ENCODE results near the gene CWF19L1.

Gene CWF19L1

DNA sequence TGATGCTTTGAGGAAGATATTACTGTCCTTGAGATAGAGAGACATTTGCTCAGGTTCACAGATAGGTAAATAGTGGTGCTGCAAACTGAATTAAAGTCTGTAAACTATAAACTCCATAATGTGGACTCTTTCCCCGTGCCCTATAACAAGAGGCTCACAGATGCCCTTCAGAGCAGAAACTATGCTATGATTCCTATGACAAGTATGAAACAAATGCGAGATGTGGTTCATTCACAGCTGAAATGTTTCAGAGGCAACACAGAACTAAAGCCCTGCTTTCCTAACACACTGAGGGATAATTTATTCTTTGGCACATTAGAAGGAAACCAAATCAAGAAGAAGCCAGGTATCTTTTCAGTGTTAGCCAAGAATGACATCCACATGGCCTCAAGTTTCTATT is 51.4 kb downstream of the CWF19L1 start:
- H3K36me3 ChIP-seq (ENCODE audit: control insufficient read depth, insufficient read depth, low read length): peaks cover 9% of the 10 kb centered on the region

DNA sequence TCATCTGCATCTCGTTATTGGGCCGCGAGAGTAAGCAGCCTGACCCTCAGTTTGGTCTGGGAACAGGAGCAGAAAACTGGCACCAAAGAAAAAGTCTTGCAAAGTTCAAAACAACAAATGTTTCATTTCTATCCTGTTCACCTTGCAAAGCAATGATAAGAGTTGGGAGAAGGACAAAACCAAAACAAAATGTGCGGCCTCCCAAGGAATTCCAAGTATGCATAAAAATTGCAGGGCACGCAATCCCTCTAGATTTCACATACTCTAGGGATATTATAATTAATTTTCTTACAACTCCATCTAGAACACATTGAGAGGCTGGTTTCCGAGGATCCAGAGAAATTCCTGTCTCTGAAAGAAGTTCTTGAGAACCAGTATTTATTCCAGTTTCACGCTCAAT is 58.1 kb downstream of the CWF19L1 start:
- Histone ChIP-seq H3K27me3 (replicated peaks; ENCODE audit: control insufficient read depth, insufficient read depth, low read length) (no peaks in the 10 kb centered on the region), H3K36me3 (ENCODE audit: control insufficient read depth, insufficient read depth, low read length) (peaks cover 2% of the 10 kb centered on the region), H3K4me3 (replicated peaks; ENCODE audit: low read depth, low read length) (no peak overlapping the region)
- TF ChIP-seq, protein P1, sequence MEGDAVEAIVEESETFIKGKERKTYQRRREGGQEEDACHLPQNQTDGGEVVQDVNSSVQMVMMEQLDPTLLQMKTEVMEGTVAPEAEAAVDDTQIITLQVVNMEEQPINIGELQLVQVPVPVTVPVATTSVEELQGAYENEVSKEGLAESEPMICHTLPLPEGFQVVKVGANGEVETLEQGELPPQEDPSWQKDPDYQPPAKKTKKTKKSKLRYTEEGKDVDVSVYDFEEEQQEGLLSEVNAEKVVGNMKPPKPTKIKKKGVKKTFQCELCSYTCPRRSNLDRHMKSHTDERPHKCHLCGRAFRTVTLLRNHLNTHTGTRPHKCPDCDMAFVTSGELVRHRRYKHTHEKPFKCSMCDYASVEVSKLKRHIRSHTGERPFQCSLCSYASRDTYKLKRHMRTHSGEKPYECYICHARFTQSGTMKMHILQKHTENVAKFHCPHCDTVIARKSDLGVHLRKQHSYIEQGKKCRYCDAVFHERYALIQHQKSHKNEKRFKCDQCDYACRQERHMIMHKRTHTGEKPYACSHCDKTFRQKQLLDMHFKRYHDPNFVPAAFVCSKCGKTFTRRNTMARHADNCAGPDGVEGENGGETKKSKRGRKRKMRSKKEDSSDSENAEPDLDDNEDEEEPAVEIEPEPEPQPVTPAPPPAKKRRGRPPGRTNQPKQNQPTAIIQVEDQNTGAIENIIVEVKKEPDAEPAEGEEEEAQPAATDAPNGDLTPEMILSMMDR (IDR thresholded peaks at IDR 0.05; ENCODE audit: insufficient read depth, low read length, poor library complexity, severe bottlenecking): no peak
- DNase-seq (ENCODE audit: extremely low read depth, insufficient read length): no peak

More for the DNA sequence above, 51.4 kb downstream of the CWF19L1 start:
- TF ChIP-seq, protein P1 (IDR thresholded peaks at IDR 0.05; ENCODE audit: insufficient read depth, low read length, poor library complexity, severe bottlenecking): no peak
- no peaks in the 10 kb centered on the region for H3K27me3 ChIP-seq (replicated peaks; ENCODE audit: control insufficient read depth, insufficient read depth, low read length)
- DNase-seq (ENCODE audit: extremely low read depth, insufficient read length): no peak
- no peak overlapping the region for H3K4me3 ChIP-seq (replicated peaks; ENCODE audit: low read depth, low read length)

DNA sequence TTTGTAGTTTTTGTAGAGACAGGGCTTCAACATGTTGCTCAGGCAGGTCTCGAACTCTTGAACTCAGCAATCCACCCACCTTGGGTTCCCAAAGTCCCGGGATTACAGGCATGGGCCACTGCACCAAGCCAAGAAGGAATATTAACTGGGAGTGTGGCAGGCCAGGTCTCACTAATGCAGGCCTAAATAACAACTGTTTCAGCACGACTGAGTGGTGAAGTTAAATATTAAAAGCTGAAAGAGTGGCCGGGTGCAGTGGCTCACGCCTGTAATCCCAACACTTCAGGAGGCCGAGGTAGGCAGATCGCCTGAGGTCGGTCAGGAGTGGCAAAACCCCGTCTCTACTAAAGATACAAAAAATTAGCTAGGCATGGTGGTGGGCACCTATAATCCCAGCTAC is 59.2 kb downstream of the CWF19L1 start:
- H3K4me3 ChIP-seq (replicated peaks; ENCODE audit: low read depth, low read length): no peak overlapping the region
- TF ChIP-seq, protein P1 (IDR thresholded peaks at IDR 0.05; ENCODE audit: insufficient read depth, low read length, poor library complexity, severe bottlenecking): no peak
- H3K36me3 ChIP-seq (ENCODE audit: control insufficient read depth, insufficient read depth, low read length): peaks cover 3% of the 10 kb centered on the region
- DNase-seq (ENCODE audit: extremely low read depth, insufficient read length): no peak
- H3K27me3 ChIP-seq (replicated peaks; ENCODE audit: control insufficient read depth, insufficient read depth, low read length): no peaks in the 10 kb centered on the region

DNA sequence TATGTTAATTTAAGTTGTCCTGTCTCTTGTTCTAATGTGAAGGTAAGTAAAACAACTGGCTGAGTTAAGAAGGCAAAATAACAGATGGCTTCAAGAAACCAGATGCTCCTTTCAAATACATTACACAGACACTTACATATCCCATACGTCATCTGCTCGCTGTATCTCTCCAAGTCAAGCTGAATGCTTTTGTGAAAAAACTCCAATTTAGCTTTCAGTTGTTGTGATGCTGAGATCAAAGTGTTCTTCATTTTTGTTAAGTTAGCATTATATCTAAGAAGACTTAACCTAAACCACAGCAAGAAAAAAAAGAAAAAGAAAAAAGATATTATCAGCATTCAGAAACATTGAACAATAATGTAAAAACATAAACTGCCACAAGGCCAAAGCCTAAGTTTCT is 63.1 kb downstream of the CWF19L1 start:
- peaks cover 5% of the 10 kb centered on the region for H3K36me3 ChIP-seq (ENCODE audit: control insufficient read depth, insufficient read depth, low read length)
- TF ChIP-seq, protein P1 (IDR thresholded peaks at IDR 0.05; ENCODE audit: insufficient read depth, low read length, poor library complexity, severe bottlenecking): no peak
- no peaks in the 10 kb centered on the region for H3K27me3 ChIP-seq (replicated peaks; ENCODE audit: control insufficient read depth, insufficient read depth, low read length)
- H3K4me3 ChIP-seq (replicated peaks; ENCODE audit: low read depth, low read length): no peak overlapping the region
- no peak for DNase-seq (ENCODE audit: extremely low read depth, insufficient read length)

DNA sequence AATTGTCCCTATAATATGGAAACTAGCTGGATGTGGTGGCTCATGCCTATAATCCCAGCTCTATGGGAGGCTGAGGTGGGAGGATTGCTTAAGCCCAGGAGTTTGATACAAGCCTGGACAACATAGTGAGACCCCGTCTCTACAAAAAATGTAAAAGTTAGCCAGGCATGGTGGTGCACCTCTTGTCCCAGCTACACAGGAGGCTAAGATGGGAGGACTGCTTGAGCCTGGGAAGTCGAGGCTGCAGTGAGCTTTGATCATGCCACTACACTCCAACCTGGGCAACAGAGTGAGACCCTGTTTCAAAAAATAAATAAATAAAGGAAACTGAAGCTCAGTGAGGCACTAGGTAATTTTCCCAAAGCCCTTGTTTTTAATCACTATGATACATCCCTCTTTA is 65.9 kb downstream of the CWF19L1 start:
- H3K36me3 ChIP-seq (ENCODE audit: control insufficient read depth, insufficient read depth, low read length): peaks cover 7% of the 10 kb centered on the region

More for the DNA sequence above, 65.9 kb downstream of the CWF19L1 start:
- H3K27me3 ChIP-seq (replicated peaks; ENCODE audit: control insufficient read depth, insufficient read depth, low read length): no peaks in the 10 kb centered on the region
- TF ChIP-seq, protein P1 (IDR thresholded peaks at IDR 0.05; ENCODE audit: insufficient read depth, low read length, poor library complexity, severe bottlenecking): no peak
- no peak for DNase-seq (ENCODE audit: extremely low read depth, insufficient read length)
- no peak overlapping the region for H3K4me3 ChIP-seq (replicated peaks; ENCODE audit: low read depth, low read length)

All from GM06990 (cell line).